Liver (tissue), 9 donors: ENCODE data around the gene MAML3. TPM values are rescaled to one million over a fixed set of nuclear protein-coding genes. Genes with fewer than 3 reads are reported as not detected.

ENCODE experiments used
- DNase-seq: peaks from one replicate; pipeline ENCODE4 v3.0.0-alpha.2; 2017; ENCODE audit warnings: low spot score
- H3K27ac ChIP-seq, 2 donors: one replicate each; pipeline ENCODE4 v1.7.0; 2013; ENCODE audit warnings: inconsistent platforms in 2 of 2, low read length in 2 of 2, control low read depth in 1 of 2, low read depth in 1 of 2, mild to moderate bottlenecking in 1 of 2
- H3K27me3 ChIP-seq, 4 donors: one replicate each; pipeline versions ENCODE4 v1.6.1 to v1.7.0; 2013; ENCODE audit warnings: low read length in 3 of 4, inconsistent platforms in 1 of 4, mild to moderate bottlenecking in 1 of 4, moderate library complexity in 1 of 4; ENCODE audit not compliant: control insufficient read depth in 4 of 4, insufficient read depth in 4 of 4
- H3K36me3 ChIP-seq, 4 donors: one replicate each; pipeline versions ENCODE4 v1.6.1 to v1.7.0; 2013; ENCODE audit warnings: low read length in 3 of 4, mild to moderate bottlenecking in 3 of 4, low read depth in 1 of 4, moderate library complexity in 1 of 4; ENCODE audit not compliant: control insufficient read depth in 4 of 4, insufficient read depth in 3 of 4
- H3K4me1 ChIP-seq, 4 donors: one replicate each; pipeline versions ENCODE4 v1.6.1 to v1.7.0; 2013; ENCODE audit warnings: low read length in 3 of 4, mild to moderate bottlenecking in 3 of 4, moderate library complexity in 1 of 4; ENCODE audit not compliant: control insufficient read depth in 4 of 4, insufficient read depth in 4 of 4
- H3K4me3 ChIP-seq, 3 donors: one replicate each; pipeline versions ENCODE4 v1.6.1 to v1.7.0; 2013; ENCODE audit warnings: low read length in 3 of 3, control low read depth in 1 of 3, low read depth in 1 of 3, mild to moderate bottlenecking in 1 of 3
- H3K9ac ChIP-seq, 2 donors: one replicate each; pipeline ENCODE4 v1.7.0; 2013; ENCODE audit warnings: low read length in 2 of 2, mild to moderate bottlenecking in 2 of 2, moderate library complexity in 2 of 2, control low read depth in 1 of 2, low read depth in 1 of 2
- H3K9me3 ChIP-seq, 4 donors: one replicate each; pipeline versions ENCODE4 v1.6.1 to v1.7.0; 2013; ENCODE audit warnings: low read length in 3 of 4; ENCODE audit not compliant: control insufficient read depth in 4 of 4
- CTCF ChIP-seq: fragments of 150-350 bp; IDR thresholded peaks from 2 replicates; pipeline ENCODE4 v1.5.1; 2017; ENCODE audit warnings: improper control_type of control experiment, low read depth, low read length; ENCODE audit not compliant: missing input control
- EGR1 ChIP-seq, 2 donors: IDR thresholded peaks; 2 replicates each; pipeline ENCODE4 v1.6.1; 2016 to 2018; ENCODE audit warnings: antibody characterized with exemption in 2 of 2, low read depth in 2 of 2
- FOXA1 ChIP-seq: IDR thresholded peaks from 2 replicates; pipeline ENCODE4 v1.6.1; 2016; ENCODE audit warnings: antibody characterized with exemption
- FOXA2 ChIP-seq: IDR thresholded peaks from 2 replicates; pipeline ENCODE4 v1.6.1; 2016; ENCODE audit warnings: antibody characterized with exemption
- GABPA ChIP-seq, 2 donors: IDR thresholded peaks in 1 of 2; conservative IDR thresholded peaks in 1 of 2; 2 replicates each; pipeline ENCODE4 v1.6.1; 2016; ENCODE audit warnings: antibody characterized with exemption in 2 of 2, mild to moderate bottlenecking in 1 of 2, moderate library complexity in 1 of 2
- HNF4A ChIP-seq, 2 donors: conservative IDR thresholded peaks; 2 replicates each; pipeline ENCODE4 v1.6.1; 2016; ENCODE audit warnings: antibody characterized with exemption in 2 of 2, mild to moderate bottlenecking in 2 of 2
- HNF4G ChIP-seq: IDR thresholded peaks from 2 replicates; pipeline ENCODE4 v1.6.1; 2016; ENCODE audit warnings: antibody characterized with exemption
- JUND ChIP-seq, 2 donors: IDR thresholded peaks; 2 replicates each; pipeline ENCODE4 v1.6.1; 2016; ENCODE audit warnings: antibody characterized with exemption in 2 of 2
- MAX ChIP-seq: IDR thresholded peaks from 2 replicates; pipeline ENCODE4 v1.6.1; 2016; ENCODE audit warnings: antibody characterized with exemption
- NR2F2 ChIP-seq: IDR thresholded peaks from 2 replicates; pipeline ENCODE4 v1.6.1; 2016; ENCODE audit warnings: antibody characterized with exemption
- RAD21 ChIP-seq, 2 donors: IDR thresholded peaks; 2 replicates each; pipeline ENCODE4 v1.6.1; 2016; ENCODE audit warnings: antibody characterized with exemption in 2 of 2, mild to moderate bottlenecking in 2 of 2
- RXRA ChIP-seq, 2 donors: IDR thresholded peaks; 2 replicates each; pipeline ENCODE4 v1.6.1; 2017 to 2018; ENCODE audit warnings: antibody characterized with exemption in 2 of 2, mild to moderate bottlenecking in 1 of 2
- SP1 ChIP-seq: IDR thresholded peaks from 2 replicates; pipeline ENCODE4 v1.6.1; 2018; ENCODE audit warnings: antibody characterized with exemption, mild to moderate bottlenecking
- TAF1 ChIP-seq: conservative IDR thresholded peaks from 2 replicates; pipeline ENCODE4 v1.6.1; 2016; ENCODE audit warnings: antibody characterized with exemption, mild to moderate bottlenecking
- YY1 ChIP-seq: IDR thresholded peaks from 2 replicates; pipeline ENCODE4 v1.6.1; 2016; ENCODE audit warnings: antibody characterized with exemption, mild to moderate bottlenecking
- WGBS: extraction: QIAGEN DNeasy Blood & Tissue Kit; methylation state at CpG from one replicate; pipeline ENCODE4 v1.1.7; 2013; 5-methylcytosine and 5-hydroxymethylcytosine counted together
- polyA plus RNA-seq, 2 donors: library from polyadenylated mRNA; stranded (reverse) in 1 of 2; unstranded in 1 of 2; fragments of 200-250 nt in 1 of 2; fragments of >200 nt in 1 of 2; fragmentation: Nextera tagmentation in 1 of 2; extraction: Ambion mirVana in 1 of 2; gene quantifications; one replicate each; pipeline versions ENCODE4 v1.2.1 to v1.2.3, GENCODE V29; 2013 to 2015
- total RNA-seq, 2 donors: library from RNA; depleted of rRNA; stranded (reverse); fragments of >200 nt; gene quantifications; one replicate each; pipeline ENCODE4 v1.2.3, GENCODE V29; 2014
- TF ChIP-seq, protein P1 (sequence below): IDR thresholded peaks from 2 replicates; pipeline ENCODE4 v1.6.1; 2016; ENCODE audit warnings: antibody characterized with exemption
- TF ChIP-seq, protein P2 (sequence below): IDR thresholded peaks from 2 replicates; pipeline ENCODE4 v1.6.1; 2016; ENCODE audit warnings: antibody characterized with exemption, mild to moderate bottlenecking
- TF ChIP-seq, protein P3 (sequence below): IDR thresholded peaks from 2 replicates; pipeline ENCODE4 v1.6.1; 2016; ENCODE audit warnings: antibody characterized with exemption
- donor health status: healthy.
- donor health status: healthy.
- donor health status: healthy.
- donor health status: healthy.
- donor health status: healthy.

Gene MAML3
- total and polyA plus RNA-seq, 4 donors = 1.3 to 4.3 (median 2.7) TPM

DNA sequence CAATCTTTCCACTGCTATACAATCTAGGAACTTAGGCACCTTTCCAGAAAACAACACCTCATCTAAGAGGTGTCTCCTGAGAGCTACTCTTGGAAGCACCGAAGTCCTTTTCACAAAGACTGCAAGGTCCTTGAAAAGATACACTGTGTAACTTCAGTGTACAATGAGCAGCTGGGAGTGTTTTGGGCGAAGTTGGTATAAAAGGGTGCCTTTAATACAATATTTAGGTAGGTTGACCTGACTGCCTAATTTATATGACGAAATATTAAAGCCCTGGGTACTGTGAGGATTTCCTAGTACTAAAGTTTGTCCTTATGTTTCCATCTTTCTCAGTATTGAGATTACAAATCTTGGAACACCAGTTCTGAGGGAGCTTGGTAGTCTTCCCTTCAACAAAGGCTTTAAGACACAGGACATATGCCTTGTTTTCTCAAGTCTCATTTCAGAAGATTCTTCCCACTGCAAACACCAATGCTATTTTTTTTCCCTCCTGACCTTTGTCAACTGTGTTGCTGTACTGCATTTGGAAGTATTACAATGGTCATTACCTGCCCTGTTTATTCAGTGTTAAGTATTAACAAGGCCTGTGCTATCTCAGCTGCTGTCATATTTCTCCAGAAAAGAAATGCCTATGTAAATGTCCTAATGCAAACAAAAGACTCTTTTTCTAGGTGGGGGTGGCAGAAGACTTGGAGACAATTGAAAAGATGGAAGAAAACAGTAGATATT lies 134.2 kb downstream of the MAML3 start:
- H3K36me3 ChIP-seq = no peaks in the 10 kb centered on the region
- peak overlapping the region; percentile 67 to 75 for H3K27ac ChIP-seq
- peaks cover 0 to 3% (median 1%) of the 10 kb centered on the region in 4 donors for H3K9me3 ChIP-seq
- peaks cover 4 to 39% (median 27%) of the 10 kb centered on the region in 4 donors for H3K4me1 ChIP-seq
- H3K4me3 ChIP-seq = peak overlapping the region in 1 of 3 donors; percentile 11
- TF ChIP-seq RAD21 (IDR thresholded peaks at IDR 0.05) = peak; percentile 50 to 63
- peak; percentile 70 for TF ChIP-seq NR2F2
- TF ChIP-seq FOXA2 = peak; percentile 99
- TF ChIP-seq, protein P1, sequence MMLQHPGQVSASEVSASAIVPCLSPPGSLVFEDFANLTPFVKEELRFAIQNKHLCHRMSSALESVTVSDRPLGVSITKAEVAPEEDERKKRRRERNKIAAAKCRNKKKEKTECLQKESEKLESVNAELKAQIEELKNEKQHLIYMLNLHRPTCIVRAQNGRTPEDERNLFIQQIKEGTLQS = no peak
- no peak for TF ChIP-seq CTCF
- TF ChIP-seq, protein P2, sequence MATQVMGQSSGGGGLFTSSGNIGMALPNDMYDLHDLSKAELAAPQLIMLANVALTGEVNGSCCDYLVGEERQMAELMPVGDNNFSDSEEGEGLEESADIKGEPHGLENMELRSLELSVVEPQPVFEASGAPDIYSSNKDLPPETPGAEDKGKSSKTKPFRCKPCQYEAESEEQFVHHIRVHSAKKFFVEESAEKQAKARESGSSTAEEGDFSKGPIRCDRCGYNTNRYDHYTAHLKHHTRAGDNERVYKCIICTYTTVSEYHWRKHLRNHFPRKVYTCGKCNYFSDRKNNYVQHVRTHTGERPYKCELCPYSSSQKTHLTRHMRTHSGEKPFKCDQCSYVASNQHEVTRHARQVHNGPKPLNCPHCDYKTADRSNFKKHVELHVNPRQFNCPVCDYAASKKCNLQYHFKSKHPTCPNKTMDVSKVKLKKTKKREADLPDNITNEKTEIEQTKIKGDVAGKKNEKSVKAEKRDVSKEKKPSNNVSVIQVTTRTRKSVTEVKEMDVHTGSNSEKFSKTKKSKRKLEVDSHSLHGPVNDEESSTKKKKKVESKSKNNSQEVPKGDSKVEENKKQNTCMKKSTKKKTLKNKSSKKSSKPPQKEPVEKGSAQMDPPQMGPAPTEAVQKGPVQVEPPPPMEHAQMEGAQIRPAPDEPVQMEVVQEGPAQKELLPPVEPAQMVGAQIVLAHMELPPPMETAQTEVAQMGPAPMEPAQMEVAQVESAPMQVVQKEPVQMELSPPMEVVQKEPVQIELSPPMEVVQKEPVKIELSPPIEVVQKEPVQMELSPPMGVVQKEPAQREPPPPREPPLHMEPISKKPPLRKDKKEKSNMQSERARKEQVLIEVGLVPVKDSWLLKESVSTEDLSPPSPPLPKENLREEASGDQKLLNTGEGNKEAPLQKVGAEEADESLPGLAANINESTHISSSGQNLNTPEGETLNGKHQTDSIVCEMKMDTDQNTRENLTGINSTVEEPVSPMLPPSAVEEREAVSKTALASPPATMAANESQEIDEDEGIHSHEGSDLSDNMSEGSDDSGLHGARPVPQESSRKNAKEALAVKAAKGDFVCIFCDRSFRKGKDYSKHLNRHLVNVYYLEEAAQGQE = no peak
- peak; percentile 49 to 65 for TF ChIP-seq JUND (IDR thresholded peaks at IDR 0.05)
- no peak for TF ChIP-seq EGR1 (IDR thresholded peaks at IDR 0.05; ENCODE audit: low read depth in 2 of 2)
- peak; percentile 50 for TF ChIP-seq YY1
- no peak for TF ChIP-seq TAF1
- no peak for TF ChIP-seq GABPA (IDR thresholded peaks at IDR 0.05 in 1 of 2, conservative IDR thresholded peaks at IDR 0.05 in 1 of 2)
- TF ChIP-seq FOXA1 = peak; percentile 98
- TF ChIP-seq HNF4G = no peak
- TF ChIP-seq RXRA (IDR thresholded peaks at IDR 0.05) = peak; percentile 80 to 84
- peak; percentile 87 for TF ChIP-seq SP1
- peak; percentile 69 to 78 for TF ChIP-seq HNF4A (conservative IDR thresholded peaks at IDR 0.05)
- peak; percentile 77 for TF ChIP-seq MAX
- TF ChIP-seq, protein P3, sequence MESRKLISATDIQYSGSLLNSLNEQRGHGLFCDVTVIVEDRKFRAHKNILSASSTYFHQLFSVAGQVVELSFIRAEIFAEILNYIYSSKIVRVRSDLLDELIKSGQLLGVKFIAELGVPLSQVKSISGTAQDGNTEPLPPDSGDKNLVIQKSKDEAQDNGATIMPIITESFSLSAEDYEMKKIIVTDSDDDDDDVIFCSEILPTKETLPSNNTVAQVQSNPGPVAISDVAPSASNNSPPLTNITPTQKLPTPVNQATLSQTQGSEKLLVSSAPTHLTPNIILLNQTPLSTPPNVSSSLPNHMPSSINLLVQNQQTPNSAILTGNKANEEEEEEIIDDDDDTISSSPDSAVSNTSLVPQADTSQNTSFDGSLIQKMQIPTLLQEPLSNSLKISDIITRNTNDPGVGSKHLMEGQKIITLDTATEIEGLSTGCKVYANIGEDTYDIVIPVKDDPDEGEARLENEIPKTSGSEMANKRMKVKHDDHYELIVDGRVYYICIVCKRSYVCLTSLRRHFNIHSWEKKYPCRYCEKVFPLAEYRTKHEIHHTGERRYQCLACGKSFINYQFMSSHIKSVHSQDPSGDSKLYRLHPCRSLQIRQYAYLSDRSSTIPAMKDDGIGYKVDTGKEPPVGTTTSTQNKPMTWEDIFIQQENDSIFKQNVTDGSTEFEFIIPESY = no peak
- WGBS = 35% methylated on average over 3 of the region's 3 CpGs
- no peaks in the 10 kb centered on the region for H3K27me3 ChIP-seq
- DNase-seq = no peak
- no peak overlapping the region for H3K9ac ChIP-seq
